ENCODE data around the gene KCNH4. TPM values are rescaled to one million over a fixed set of nuclear protein-coding genes. Genes with fewer than 3 reads are reported as not detected.

Gene KCNH4
- total and polyA plus RNA-seq, 9 of the 15 experiments (the other 6 are each of a cell fraction or from before 2014, with no cell fraction given): 0.10 to 1.8 (median 0.50) TPM

DNA sequence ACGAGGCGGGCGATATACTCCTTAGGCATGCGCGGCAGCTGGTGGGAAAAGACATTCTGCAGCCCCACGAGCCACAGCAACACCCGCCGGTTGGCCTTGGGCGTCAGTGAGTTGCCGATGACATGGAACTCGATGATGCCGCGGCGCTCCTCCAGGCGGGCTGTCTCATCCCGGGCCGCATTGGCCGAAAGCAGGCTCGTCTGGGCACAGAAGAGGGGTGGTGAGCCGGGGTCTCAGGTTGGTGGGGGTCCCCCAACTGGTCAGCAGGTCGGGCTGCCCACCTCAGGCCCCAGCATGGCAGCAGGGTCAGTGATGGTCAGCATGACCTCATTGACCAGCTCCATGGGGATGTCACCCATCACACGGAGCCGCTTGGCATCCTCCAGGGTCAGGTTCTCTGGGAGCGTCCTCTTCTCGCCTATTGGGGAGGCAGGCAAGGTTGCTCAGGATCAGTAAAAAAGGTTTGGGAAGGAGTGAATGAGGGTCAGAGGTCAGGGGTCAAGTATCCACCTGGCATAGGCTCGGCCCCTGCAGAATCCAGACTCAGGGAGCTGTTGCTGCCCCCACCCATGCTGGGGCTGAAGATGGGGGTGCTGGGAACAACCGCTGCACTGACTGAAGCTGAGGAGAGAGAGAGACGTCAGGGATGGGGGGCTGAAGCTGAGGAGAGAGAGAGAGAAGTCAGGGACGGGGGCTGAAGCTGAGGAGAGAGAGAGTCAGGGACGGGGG, 63.4 kb downstream of the KCNH4 start:
- Histone ChIP-seq H3K36me3 (ENCODE audit: control insufficient read depth, insufficient read depth, low read length) (peaks cover 65% of the 10 kb centered on the region; the same call in 2 of the 3 replicates), H3K9me3 (replicated peaks; ENCODE audit: control insufficient read depth, insufficient read depth, low read depth, low read length) (no peaks in the 10 kb centered on the region), H3K27me3 (ENCODE audit: control insufficient read depth in 2 of 2, insufficient read depth in 2 of 2, low read length in 2 of 2) (no peaks in the 10 kb centered on the region), H3K4me1 (replicated peaks in 1 of 2; ENCODE audit: control insufficient read depth in 2 of 2, insufficient read depth in 2 of 2, low read length in 2 of 2) (peaks cover 17 to 55% of the 10 kb centered on the region in 2 experiments), H4K20me1 (replicated peaks; ENCODE audit: control insufficient read depth, insufficient read depth, low read length) (no peaks in the 10 kb centered on the region), H3K4me2 (ENCODE audit: insufficient read depth, low read length) (no peak overlapping the region), H3K9ac (ENCODE audit: insufficient read depth in 1 of 2, low read depth in 2 of 2, low read length in 2 of 2) (no peak overlapping the region), H2AFZ (ENCODE audit: low read depth, low read length) (no peak overlapping the region), H3K4me3 (no peak overlapping the region), H3K27ac (ENCODE audit: extremely low read depth, low read depth, low read length) (no peak overlapping the region), H3K79me2 (ENCODE audit: control insufficient read depth, insufficient read depth, low read length) (peaks cover 10% of the 10 kb centered on the region; the same call in 2 of the 3 replicates), H3K9me1 (ENCODE audit: control insufficient read depth, insufficient read depth, low read length) (peaks cover 3% of the 10 kb centered on the region)
- CTCF ChIA-PET (ENCODE audit: low intra/inter-chr PET ratio): interaction anchor here (0.5 to 2.4 kb wide), 6 partner anchors 50 to 154 kb away, joined by 3 to 29 read pairs (median 16); partner anchors contain the start of gene KCNH4
- TF ChIP-seq, protein P1, sequence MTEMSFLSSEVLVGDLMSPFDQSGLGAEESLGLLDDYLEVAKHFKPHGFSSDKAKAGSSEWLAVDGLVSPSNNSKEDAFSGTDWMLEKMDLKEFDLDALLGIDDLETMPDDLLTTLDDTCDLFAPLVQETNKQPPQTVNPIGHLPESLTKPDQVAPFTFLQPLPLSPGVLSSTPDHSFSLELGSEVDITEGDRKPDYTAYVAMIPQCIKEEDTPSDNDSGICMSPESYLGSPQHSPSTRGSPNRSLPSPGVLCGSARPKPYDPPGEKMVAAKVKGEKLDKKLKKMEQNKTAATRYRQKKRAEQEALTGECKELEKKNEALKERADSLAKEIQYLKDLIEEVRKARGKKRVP (CRISPR knock-in tag; IDR thresholded peaks at IDR 0.05): no peak
- peak; percentile 83 for TF ChIP-seq NR2C1 (IDR thresholded peaks at IDR 0.05)
- peak; percentile 75 for TF ChIP-seq NR2C1 (tag; IDR thresholded peaks at IDR 0.05)
- no peak for TF ChIP-seq NR2C2 (CRISPR knock-in tag; IDR thresholded peaks at IDR 0.05)
- peak; percentile 38; the same call in 1 of the 2 replicates for TF ChIP-seq NR2C2 (tag; IDR thresholded peaks at IDR 0.05)
- BruUV-seq (replicated peaks): no TSS peak
- DNase-seq (ENCODE audit: extremely low read depth in 1 of 4, low spot score in 3 of 4) (no peak), ATAC-seq (no peak), FAIRE-seq (no peak)
- POLR2A ChIA-PET: interaction anchor here (0.5 to 1.1 kb wide), 3 partner anchors 9 to 94 kb away, joined by 3 to 4 read pairs (median 3); no protein-coding TSS in a partner anchor
- in situ Hi-C loops (cut with MboI): loop anchor here (25.0 kb wide), 1 partner anchor 380 kb away; the partner anchor contains the start of gene HAP1
- 92% methylated on average over 16 of the region's 30 CpGs for WGBS (ENCODE audit: insufficient coverage, low coverage, missing lambda C conversion rate)
- intact Hi-C loops (cut with micrococcal nuclease): loop anchor here (2.0 kb wide), 3 partner anchors 63 to 155 kb away; partner anchors contain the start of gene KCNH4

All from K562 (cell line).